ELF-1 (cell line): Measurements from ENCODE around the gene COG1.

Source experiments
- DNase-seq: peaks from one replicate; pipeline ENCODE4 v3.0.0-alpha.2; 2016; ENCODE audit warnings: low read depth, low spot score

The COG1 gene

DNA sequence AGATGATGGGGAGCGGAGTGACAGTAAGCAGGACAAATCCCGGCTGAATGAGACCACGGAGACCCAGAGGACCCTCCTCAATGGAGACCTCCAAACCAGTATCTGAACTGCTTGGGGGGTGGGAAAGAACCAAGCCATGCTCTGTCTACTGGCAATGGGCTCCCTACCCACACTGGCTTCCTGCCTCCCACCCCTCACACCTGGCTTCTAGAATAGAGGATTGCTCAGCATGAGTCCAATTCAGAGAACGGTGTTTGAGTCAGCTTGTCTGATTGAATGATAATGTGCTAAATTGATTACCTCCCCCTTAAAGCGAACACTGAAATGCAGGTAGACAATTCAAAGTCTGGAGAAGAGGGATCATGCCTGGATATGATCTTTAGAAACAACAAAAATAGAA lies 22.5 kb upstream of the COG1 start:
- DNase-seq = no peak

DNA sequence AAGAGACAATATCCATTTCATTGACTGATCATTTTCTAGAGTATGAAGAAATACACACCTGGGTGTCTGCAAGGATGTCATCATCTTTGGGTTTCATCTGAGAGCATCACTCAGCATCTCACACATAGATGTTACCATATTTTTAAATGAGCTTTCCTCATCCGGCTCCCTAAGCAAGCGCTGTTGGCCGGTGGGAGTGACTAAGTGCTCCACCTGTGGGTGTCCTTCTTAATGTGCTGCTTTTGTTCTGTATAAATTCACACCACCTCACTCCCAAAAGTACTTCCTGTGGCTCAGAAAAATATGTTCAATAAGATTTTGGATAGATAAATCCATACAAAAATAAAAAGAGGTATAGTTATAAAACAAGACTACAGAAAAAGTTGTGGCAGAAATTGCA lies 20.6 kb upstream of the COG1 start:
- DNase-seq = no peak

DNA sequence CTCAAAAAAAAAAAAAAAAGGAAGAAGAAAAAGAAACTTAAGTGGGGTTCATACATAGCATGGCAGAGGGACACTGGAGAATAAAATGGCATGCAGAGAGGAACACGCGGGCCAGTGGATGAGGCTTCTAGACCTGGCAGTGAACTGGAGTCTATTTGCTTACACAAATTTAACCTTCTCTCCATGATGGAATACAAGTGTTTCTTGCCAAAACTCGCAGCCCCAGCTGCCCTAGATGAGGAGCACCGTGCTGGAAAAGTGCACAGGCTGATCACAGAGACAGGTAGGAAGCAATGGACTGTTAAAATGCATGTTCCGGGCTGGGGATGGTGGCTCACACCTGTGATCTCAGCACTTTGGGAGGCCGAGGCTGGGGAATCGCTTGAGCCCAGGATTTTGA lies 18.7 kb upstream of the COG1 start:
- DNase-seq = no peak

DNA sequence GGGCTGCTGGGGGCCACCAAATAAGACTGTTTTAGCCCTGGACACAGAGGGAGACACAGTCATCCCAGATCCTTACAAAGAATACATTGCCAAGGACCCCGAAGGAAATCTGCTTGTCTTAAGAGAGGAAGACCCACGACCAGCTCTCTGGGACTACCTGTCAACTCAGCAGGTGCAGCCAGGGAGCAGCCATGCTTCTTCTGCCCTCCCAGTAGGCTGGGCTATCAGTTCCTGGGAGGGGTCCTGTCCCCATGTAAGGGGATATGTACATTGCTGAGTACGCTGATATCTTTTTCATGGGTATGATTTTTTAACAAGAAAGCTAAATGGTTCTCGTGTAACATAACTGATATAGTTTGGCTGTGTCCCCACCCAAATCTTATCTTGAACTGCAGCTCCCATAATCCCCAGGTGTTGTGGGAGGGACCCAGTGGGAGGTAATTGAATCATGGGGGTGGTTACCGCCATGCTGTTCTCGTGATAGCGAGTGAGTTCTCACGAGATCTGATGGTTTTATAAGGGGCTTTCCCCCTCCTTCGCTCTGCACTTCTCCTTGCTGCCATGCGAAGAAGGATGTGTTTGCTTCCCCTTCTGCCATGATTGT lies 16.8 kb upstream of the COG1 start:
- DNase-seq = no peak

DNA sequence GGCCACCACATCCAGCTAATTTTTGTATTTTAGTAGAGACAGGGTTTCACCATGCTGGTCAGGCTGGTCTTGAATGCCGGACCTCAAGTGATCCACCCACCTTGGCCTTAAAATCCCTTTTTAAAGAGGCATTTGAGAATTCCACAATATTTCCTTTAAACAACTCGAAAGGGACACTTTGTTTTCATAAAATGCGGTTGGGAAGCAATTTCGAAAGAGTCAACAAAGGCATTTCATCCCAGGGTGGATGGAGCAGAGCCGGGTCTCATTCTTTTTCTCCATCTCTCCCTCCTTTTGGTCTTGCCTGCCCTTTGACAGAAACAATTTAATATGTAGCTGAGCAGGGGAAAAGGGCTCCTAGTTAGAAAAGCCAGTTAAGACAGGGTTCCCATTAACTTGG lies 13.5 kb upstream of the COG1 start:
- no peak for DNase-seq

DNA sequence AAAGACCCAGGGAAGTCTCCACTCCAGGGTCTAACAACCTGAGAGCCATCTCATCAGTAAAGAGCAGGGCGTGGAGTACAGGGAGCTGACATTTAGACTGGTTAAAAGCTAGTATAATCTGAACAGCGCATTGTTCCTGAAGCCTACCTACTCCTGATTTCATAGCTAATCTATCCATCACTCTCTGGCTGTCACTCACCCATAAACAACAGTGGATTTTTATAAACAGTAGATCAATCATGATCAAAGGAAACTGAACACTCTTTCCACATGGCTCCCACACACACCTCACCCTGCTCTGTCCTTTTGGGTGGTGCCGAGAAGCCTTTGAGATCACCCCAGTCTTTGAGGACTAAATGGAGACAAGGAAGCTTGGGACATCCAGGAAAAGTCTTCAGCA lies 13.0 kb upstream of the COG1 start:
- DNase-seq = no peak

DNA sequence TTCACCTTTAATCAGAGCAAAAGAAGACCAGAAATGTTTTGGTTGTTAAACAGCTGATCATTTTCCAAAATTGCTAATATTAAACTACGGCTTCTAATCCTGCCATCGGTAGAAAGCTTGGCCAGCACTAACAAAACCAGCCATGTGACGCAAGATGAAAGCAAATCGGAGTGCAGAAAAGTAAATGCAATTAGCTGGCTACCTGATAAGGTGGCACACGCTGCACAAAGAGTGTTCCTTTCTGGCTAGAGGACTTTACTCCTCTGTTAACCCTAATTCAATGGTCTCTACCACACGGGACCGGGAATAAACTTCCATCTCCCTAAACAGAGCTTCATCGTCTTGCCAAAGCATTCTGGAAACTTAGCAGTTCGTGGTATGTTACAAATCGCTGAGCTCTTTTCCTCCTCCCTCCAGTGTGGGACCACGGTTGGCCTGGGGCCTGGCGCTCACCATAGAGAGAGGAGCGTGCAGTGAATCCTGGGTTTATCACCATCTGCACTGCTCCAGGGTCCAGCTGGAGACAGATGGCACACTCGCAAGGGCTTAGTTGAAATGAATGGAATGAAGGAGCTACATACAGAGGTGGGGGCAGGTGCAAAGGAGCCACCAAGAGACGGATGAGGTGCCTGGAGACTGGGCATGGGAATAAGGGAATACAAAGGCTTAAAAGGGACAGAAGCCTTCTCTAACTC lies 10.1 kb upstream of the COG1 start:
- DNase-seq = no peak

DNA sequence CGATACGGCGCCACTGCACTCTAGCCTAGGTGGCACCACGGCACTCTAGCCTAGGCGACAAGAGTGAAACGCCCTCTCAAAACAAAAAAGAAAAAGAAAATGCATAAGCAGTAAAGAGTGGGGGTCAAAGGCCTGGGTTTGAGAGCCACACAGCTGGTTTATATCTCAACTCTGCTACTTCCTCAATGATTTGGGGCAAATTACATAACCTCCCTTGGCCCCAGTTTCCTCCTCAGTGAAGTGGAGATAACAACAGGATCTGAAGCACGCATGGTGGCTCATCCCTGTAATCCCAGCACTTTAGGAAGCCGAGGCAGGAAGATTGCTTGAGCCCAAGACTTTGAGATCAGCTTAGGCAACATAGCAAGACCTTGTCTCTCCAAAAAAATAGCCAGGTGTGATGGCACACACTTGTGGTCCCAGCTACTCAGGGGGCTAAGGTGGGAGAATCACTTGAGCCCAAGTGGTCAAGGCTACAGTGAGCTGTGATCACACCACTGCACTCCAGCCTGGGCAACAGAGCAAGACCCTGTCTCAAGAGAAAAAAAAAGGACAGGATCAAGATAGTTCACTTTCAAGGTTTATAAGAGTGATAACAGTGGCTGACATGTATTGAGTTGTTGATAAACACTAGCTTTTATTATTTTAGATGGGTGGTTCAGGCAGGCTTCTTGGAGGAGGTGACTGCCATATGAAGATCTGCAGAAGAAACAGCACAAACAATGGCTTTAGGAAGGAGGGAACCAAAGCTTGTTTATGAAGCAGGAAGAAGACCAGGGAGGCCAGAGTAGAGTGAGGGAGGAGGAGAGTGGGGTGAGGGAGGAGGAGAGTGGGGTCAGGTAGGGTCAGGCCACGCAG lies 8.5 kb upstream of the COG1 start:
- no peak for DNase-seq

DNA sequence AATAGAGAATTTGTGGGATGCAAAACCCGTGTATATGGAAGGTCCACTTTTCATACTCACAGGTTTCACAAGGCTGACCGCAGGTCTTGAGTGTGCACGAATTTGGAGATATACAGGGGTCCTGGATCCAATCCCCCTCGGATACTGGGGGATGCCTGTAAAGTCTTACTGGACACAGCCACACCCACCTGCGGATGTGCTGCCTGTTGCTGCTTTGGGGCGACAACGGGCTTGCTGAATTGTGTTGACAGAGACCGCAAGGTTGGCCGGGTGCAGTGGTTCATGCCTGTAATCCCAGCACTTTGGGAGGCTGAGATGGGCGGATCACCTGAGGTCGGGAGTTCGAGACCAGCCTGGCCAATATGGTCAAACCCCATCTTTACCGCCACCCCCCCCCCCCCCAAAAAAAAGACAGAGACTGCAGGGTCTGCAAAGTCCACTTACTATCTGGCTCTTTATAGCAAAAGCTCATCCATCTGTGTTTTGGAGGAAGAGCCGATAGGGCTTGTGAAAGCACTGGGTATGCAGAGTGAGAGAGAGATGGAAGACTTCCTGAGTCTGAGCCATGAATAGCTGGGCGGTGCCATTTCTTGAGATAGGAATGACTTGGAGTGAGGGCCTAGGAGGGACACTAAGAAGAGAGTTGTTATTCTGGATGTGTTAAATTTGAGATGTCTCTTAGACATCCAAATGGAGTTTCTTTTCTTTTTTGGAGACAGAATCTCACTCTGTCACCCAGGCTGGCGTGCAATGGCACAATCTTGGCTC lies 6.4 kb upstream of the COG1 start:
- DNase-seq = no peak

DNA sequence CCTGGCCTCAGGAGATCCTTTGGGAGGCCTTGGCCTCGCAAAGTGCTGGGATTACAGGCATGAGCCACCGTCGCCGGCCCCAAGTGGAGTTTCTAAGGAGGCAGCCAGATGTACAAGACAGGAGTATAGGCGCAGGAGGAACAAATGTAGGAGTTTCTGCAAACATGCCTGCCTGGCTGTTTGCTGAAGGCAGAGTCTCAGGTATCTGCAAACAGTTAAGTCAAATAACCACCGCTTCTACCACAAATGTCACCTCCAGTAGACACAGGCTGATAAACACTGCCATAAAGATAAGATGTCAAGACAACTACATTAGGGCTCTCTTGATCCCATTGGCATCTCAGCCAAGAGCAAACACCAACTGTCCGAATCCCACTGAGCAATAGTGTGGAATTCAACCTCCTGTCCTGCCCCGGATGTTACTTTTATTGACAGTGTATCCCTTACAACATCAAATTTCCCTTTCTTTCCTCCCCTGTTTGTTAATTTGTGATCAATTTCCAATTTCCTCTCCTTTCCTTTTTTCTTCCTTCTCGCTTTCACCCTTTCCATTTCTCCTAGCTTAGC lies 5.6 kb upstream of the COG1 start:
- no peak for DNase-seq

DNA sequence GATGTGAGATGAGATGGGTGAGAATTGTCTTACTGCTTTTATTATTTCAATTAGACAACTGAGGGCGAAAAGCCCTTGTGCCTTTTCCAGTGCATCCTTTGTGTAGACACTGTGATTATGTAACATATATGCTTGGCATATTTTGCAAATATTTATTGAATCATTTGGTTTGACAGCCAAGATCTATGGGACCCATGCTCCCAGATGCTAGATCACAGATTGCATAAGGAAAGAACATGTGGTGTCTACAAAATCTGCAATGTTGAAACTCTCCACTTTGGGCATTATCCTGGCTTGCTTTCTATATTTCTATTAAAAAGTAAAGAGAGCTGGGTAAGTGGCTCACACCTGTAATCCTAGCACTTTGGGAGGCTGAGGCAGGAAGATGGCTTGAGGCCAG lies 4.8 kb upstream of the COG1 start:
- no peak for DNase-seq

DNA sequence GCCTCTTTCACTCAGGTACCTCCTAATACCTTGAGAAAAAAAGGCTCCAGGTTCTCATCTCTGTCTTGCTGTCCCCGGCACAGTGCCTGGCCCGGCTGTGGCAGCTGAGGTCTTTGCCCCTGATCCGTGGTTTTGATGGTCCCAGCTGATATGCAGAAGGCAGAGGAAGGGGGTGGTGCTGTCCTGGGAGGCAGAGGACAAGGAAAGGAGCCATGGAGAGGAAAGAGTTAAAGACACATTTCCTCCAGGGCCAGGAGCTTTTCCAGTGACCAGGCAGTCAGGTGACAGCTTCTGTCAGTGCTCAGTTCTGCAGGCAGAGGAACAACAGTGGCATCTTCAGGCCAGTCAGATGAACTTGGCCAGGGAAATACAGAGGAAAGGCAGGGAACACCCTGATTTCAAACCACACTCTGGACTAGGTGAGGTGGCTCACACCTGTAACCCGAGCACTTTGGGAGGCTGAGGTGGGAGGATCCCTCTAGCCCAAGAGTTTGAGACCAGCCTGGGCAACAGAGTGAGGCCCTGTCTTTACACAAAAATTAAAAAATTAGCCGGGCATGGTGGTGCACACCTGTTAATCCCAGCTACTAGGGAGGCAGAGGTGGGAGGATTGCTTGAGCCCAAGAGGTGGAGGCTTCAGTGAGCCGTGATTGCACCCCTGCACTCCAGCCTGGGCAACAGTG lies 3.3 kb upstream of the COG1 start:
- peak; percentile 76 for DNase-seq

DNA sequence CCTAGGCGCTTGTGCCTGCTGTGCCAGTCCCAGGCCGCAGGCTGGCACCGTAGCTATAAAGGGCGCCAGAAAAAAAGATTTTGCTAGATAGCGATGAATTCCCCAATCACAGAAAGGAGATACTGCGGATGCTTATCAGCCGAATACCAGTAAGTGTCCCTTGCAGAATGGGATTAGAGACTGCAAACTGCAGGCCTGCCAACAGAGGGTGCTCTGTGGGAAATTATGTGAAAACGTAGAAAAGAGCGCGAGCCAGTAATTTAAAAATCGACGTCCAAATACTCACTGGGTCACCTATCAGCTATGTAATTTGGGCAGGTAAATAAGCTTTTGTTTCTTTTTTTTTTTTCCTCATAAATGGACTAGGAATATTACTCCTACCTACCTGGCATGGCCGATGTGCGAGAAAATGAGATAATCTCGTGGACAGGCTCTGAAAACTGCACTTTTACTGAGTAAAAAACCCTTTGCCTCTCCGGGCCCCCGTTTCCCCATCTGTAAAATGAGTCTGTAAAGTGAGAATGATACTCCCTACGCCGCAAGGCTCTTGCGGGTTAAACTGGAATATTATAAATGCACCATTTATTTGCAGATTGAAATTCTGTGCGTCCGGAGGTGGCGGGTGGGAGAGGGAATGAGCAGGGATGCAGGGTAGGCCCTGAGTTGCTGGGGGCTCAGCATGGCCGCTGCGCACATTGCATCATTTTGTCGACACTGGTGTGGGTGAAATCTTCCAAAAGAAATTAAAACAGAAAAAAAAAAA lies 1.2 kb upstream of the COG1 start:
- DNase-seq = peak; percentile 78

DNA sequence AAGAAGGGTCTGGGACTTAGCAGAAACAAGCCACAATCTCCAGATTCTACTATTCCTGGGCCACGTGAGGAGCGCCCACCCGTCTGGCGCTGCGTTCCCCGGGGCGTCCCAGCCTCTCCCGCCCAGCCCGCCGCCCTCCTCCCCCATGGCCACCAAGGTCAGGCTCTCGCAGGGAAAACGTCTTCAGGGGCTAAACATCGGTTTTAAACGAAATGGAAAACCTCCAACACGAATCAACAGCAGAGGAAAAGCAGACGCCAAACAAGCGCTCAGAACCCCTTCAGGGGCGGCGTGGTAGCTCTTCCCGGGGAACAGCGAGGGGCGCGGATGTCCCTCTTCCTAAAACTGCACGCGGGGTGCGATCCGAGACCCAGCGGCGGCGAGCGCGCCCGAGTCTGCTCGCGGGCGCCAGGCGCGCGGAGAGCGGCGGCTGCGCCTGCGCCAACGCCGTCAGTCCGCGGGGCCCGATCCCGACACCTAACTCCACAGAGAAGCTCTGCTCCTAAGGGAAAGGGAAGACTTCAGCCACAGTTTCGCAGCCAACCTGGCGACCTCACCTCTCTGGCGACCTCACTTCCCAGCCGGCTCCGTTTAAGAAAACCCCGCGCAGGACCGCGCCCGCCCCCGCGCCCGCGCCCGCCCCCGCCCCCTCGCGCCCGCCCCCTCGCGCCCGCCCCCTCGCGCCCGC lies 505 bp upstream of the COG1 start:
- DNase-seq = peak; percentile 85

DNA sequence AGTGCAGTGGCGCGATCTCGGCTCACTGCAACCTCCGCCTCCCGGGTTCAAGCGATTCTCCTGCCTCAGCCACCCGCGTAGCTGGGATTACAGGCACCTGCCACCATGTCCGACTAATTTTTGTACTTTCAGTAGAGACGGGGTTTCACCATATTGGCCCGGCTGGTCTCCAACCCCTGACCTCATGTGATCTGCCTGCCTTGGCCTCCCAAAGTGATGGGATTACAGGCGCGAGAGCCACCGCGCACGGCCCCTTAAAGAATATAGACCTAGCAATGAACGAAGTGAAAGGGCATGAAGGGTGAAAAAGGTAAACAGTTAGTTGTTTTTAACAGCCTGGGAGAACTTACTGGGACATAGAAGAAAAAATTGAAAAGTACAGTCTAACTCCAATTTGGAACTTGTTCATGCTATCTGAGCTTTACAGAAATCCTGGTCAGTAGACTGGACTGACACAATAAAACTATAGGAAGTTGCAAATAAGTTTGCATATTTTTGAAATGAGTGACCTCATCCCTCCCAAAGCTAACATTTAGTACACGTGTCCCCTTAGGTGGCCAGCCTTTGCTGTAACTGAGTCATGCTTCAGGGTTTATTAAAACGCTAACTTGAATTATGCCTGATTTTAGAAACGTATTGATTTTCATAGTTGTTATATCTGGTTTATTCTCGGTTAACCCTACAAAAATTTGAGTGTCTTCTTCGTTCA lies 1.8 kb downstream of the COG1 start:
- DNase-seq = no peak

DNA sequence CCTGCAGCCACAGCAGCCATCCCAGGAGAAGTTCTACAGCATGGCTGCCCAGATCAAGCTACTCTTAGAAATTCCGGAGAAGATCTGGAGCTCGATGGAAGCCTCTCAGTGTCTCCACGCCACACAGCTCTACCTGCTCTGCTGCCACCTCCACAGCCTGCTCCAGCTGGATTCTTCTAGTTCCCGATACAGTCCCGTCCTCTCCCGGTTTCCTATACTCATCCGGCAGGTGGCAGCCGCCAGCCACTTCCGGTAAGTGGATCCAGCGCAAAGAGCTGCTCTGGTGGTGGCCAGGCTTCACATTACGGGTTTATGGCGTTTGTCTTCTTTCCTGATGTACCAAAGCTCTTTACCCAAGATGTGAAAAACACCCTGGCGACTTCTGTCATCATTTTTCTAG lies 3.6 kb downstream of the COG1 start:
- DNase-seq = peak; percentile 89

DNA sequence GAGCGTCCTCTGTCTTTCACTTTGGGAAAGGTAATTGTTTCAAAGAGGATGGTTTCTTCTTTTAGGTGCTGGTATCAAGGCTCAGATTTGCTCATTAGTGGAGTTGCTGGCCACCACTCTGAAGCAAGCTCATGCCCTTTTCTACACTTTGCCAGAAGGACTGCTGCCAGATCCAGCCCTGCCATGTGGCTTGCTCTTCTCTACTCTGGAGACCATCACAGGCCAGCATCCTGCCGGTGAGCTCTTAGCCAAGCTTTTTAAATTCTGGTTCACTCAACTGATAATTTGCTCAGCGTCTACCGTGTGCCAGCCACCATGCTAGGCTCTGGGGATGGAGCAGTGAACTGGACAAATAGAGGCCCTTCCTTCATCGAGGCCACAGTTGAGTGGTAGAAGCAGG lies 4.3 kb downstream of the COG1 start:
- DNase-seq = no peak

DNA sequence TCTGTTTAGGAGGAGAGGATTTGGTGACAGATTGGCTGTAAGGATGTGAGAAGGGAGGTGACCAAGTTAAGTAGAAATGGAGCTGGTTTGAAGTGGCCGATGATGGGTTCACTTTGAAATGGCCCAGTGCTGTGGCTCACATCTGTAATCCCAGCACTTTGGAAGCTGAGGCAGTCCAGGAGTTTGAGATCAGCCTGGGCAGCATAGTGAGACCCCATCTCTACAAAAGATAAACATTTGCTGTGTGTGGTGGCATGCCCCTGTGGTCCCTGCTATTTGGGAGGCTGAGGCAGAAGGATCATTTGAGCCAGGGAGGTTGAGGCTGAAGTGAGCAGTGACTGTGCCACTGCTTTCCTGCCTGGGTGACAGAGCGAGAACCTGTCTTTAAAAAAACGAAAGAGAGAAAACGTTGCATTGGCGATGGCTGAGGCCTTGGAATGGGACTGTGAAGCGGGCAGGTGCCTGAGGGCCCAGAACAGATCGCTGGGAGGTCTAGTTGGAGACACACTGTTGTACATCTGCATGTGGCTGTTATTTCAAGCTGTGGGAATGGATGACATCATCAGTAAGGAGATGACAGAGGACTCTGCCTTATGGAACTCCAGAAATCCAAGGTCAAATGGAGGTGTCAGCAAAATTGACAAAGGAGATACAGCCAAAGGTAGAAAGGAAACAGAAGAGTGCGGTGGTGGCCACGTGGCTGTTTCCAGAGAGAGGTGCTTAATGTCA lies 5.5 kb downstream of the COG1 start:
- DNase-seq = no peak

DNA sequence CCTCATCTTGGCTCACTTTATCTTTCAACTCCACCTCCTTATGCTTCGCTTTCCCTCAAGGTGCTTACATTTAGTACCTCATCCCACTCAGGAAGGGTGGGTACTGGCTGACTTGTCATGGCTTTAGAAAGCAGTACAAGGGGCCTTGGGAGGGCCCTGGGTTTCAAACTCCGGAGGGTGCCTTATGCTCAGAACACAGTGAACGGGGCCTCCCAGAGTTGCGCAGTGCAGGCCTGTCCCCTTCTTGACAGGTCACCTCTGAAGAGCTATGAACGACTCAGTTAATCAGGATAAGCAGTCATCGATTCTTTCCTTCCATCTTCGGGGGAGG lies 6.0 kb downstream of the COG1 start:
- no peak for DNase-seq
